ENCODE results near the gene LIF. TPM values are rescaled to one million over a fixed set of nuclear protein-coding genes. Genes with fewer than 3 reads are reported as not detected.

The LIF gene
- polyA plus RNA-seq (2012; ENCODE audit: insufficient read depth, insufficient read length, low read depth): 1.8 TPM

GRCh38 chr22:30245985-30246813 is at the start of gene LIF:
Gene LIF, minus strand, starts transcription at chr22:30246759. Its CDS starts 64 bp downstream, at chr22:30246695.
- peak within 1 kb of the TSS; percentile 58 for H3K4me3 ChIP-seq (ENCODE audit: low read depth, low read length)
- no peaks in the 10 kb centered on the region for H3K36me3 ChIP-seq
- H3K4me1 ChIP-seq: peaks cover 1% of the 10 kb centered on the region
- DNase-seq: no peak
- H3K9me3 ChIP-seq: no peaks in the 10 kb centered on the region
- no peak for TF ChIP-seq CTCF (IDR thresholded peaks at IDR 0.05; ENCODE audit: low read depth, low read length)
- peaks cover 8% of the 10 kb centered on the region; the same call in 1 of the 2 replicates for H3K27me3 ChIP-seq

- no peak for TF ChIP-seq CTCF (IDR thresholded peaks at IDR 0.05; ENCODE audit: low read depth, low read length)
- no peaks in the 10 kb centered on the region for H3K36me3 ChIP-seq
- no peak overlapping the region for H3K4me3 ChIP-seq (ENCODE audit: low read depth, low read length)
- peaks cover 9% of the 10 kb centered on the region for H3K4me1 ChIP-seq
- H3K27me3 ChIP-seq: no peaks in the 10 kb centered on the region
- no peaks in the 10 kb centered on the region for H3K9me3 ChIP-seq
- no peak for DNase-seq
Observed at GRCh38 chr22:30296324-30296723, 49.8 kb upstream of the LIF start.

GRCh38 chr22:30295576-30295975 is 49.0 kb upstream of the LIF start:
- TF ChIP-seq CTCF (IDR thresholded peaks at IDR 0.05; ENCODE audit: low read depth, low read length): no peak
- Histone ChIP-seq H3K4me1 (peaks cover 14% of the 10 kb centered on the region), H3K9me3 (no peaks in the 10 kb centered on the region), H3K27me3 (no peaks in the 10 kb centered on the region), H3K4me3 (ENCODE audit: low read depth, low read length) (no peak overlapping the region), H3K36me3 (no peaks in the 10 kb centered on the region)
- no peak for DNase-seq

- no peak for TF ChIP-seq CTCF (IDR thresholded peaks at IDR 0.05; ENCODE audit: low read depth, low read length)
- H3K9me3 ChIP-seq: no peaks in the 10 kb centered on the region
- peaks cover 22% of the 10 kb centered on the region for H3K4me1 ChIP-seq
- DNase-seq: no peak
- H3K36me3 ChIP-seq: no peaks in the 10 kb centered on the region
- H3K27me3 ChIP-seq: no peaks in the 10 kb centered on the region
- no peak overlapping the region for H3K4me3 ChIP-seq (ENCODE audit: low read depth, low read length)
Observed at GRCh38 chr22:30294830-30295229, 48.3 kb upstream of the LIF start.

GRCh38 chr22:30294066-30294465 is 47.5 kb upstream of the LIF start:
- H3K9me3 ChIP-seq: no peaks in the 10 kb centered on the region
- H3K27me3 ChIP-seq: no peaks in the 10 kb centered on the region
- H3K36me3 ChIP-seq: no peaks in the 10 kb centered on the region
- DNase-seq: no peak
- no peak for TF ChIP-seq CTCF (IDR thresholded peaks at IDR 0.05; ENCODE audit: low read depth, low read length)
- peaks cover 22% of the 10 kb centered on the region for H3K4me1 ChIP-seq
- no peak overlapping the region for H3K4me3 ChIP-seq (ENCODE audit: low read depth, low read length)

- TF ChIP-seq CTCF (IDR thresholded peaks at IDR 0.05; ENCODE audit: low read depth, low read length): no peak
- DNase-seq: no peak
- no peaks in the 10 kb centered on the region for H3K36me3 ChIP-seq
- no peaks in the 10 kb centered on the region for H3K9me3 ChIP-seq
- H3K27me3 ChIP-seq: no peaks in the 10 kb centered on the region
- H3K4me3 ChIP-seq (ENCODE audit: low read depth, low read length): no peak overlapping the region
- peaks cover 19% of the 10 kb centered on the region for H3K4me1 ChIP-seq
Observed at GRCh38 chr22:30293026-30293425, 46.5 kb upstream of the LIF start.
